ENCODE measurements around the gene DOP1A.
A peak's percentile ranks its signal among the peaks of the same experiment; 100 is the strongest.

The DOP1A gene

GRCh38 chr6:83193747-83194566, 126.5 kb downstream of the DOP1A start:
- no peak for FAIRE-seq
- peak; percentile 33 for DNase-seq (ENCODE audit: low spot score)

GRCh38 chr6:83198486-83199172, 131.2 kb downstream of the DOP1A start:
- no peak for DNase-seq (ENCODE audit: low spot score)
- no peak for FAIRE-seq

GRCh38 chr6:83199173-83199862, 131.8 kb downstream of the DOP1A start:
- FAIRE-seq (no peak), DNase-seq (ENCODE audit: low spot score) (no peak)

GRCh38 chr6:83199863-83200225, 132.4 kb downstream of the DOP1A start:
- no peak for FAIRE-seq
- no peak for DNase-seq (ENCODE audit: low spot score)

- DNase-seq (ENCODE audit: low spot score) (no peak), FAIRE-seq (no peak)
These were observed 134.6 kb downstream of the DOP1A start for GRCh38 chr6:83202031-83202430.

- DNase-seq (ENCODE audit: low spot score) (peak; percentile 32), FAIRE-seq (no peak)
These were observed 147.9 kb downstream of the DOP1A start for GRCh38 chr6:83215131-83216047.

- DNase-seq (ENCODE audit: low spot score) (no peak), FAIRE-seq (no peak)
These were observed 149.3 kb downstream of the DOP1A start for GRCh38 chr6:83216806-83217205.

Measured in urothelium cell line (cell line).